Activated CD8-positive, alpha-beta memory T cell treated with anti-CD3 and anti-CD28 coated beads, Interleukin-2, amount 10 ng/mL, durations not matched to agents 7 days and 5 days (primary cell): ENCODE measurements around the gene PPP3CA. TPM values are rescaled to one million over a fixed set of nuclear protein-coding genes. Genes with fewer than 3 reads are reported as not detected.

Source experiments
- ATAC-seq: fragments of 150-1000 bp; cut with Tn5 transposase; one replicate; pipeline ENCODE4 v1.10.0; 2021; ENCODE audit warnings: moderate library complexity
- CTCF ChIA-PET: fragments of 350-600 bp; sonication (Branson Sonifier 250); formaldehyde crosslinking; loops from one replicate; lab custom pipeline; 2021; ENCODE audit warnings: antibody characterized with exemption; lab: Charles Lee
- DNase-seq: peaks from one replicate; pipeline ENCODE4 v3.0.0-alpha.2; 2020
- H3K27ac Mint-ChIP-seq: one replicate; pipeline ENCODE4 v1.8.0; 2021; ENCODE audit warnings: mild to moderate bottlenecking, mixed read lengths
- H3K27me3 Mint-ChIP-seq: one replicate; pipeline ENCODE4 v1.8.0; 2021; ENCODE audit warnings: mixed read lengths
- H3K36me3 Mint-ChIP-seq: one replicate; pipeline ENCODE4 v1.8.0; 2021; ENCODE audit warnings: mild to moderate bottlenecking, mixed read lengths
- H3K4me1 Mint-ChIP-seq: one replicate; pipeline ENCODE4 v1.8.0; 2021; ENCODE audit warnings: mixed read lengths
- H3K4me3 Mint-ChIP-seq: one replicate; pipeline ENCODE4 v1.8.0; 2021; ENCODE audit warnings: mild to moderate bottlenecking, moderate library complexity, mixed read lengths
- H3K9me3 Mint-ChIP-seq: one replicate; pipeline ENCODE4 v1.8.0; 2022; ENCODE audit warnings: low read depth, mixed read lengths
- total RNA-seq, 2 experiments: library from RNA; stranded (reverse); gene quantifications; one replicate each; pipeline ENCODE4 v1.2.3, GENCODE V29; 2021

PPP3CA gene
- total RNA-seq, 2 experiments from 2014 or later = 30.4 to 50.9 TPM

- no peak for DNase-seq
- no peak overlapping the region for H3K4me3 Mint-ChIP-seq
- H3K9me3 Mint-ChIP-seq = peaks cover 3% of the 10 kb centered on the region
- no peaks in the 10 kb centered on the region for H3K27me3 Mint-ChIP-seq
- CTCF ChIA-PET = interaction anchor here (0.5 kb wide), 1 partner anchor 44 kb away, joined by 3 read pairs; no protein-coding TSS in a partner anchor
- ATAC-seq = no peak
- H3K4me1 Mint-ChIP-seq = peaks cover 37% of the 10 kb centered on the region
- H3K27ac Mint-ChIP-seq = no peak overlapping the region
- H3K36me3 Mint-ChIP-seq = peaks cover 10% of the 10 kb centered on the region
Measured at GRCh38 chr4:101279377-101279871, 67.9 kb downstream of the PPP3CA start.

- DNase-seq (no peak), ATAC-seq (no peak)
- peaks cover 27% of the 10 kb centered on the region for H3K4me1 Mint-ChIP-seq
- no peaks in the 10 kb centered on the region for H3K9me3 Mint-ChIP-seq
- no peaks in the 10 kb centered on the region for H3K27me3 Mint-ChIP-seq
- peaks cover 6% of the 10 kb centered on the region for H3K36me3 Mint-ChIP-seq
- H3K4me3 Mint-ChIP-seq = no peak overlapping the region
- CTCF ChIA-PET = interaction anchor here (0.6 kb wide), 1 partner anchor 309 kb away, joined by 4 read pairs; no protein-coding TSS in a partner anchor
- H3K27ac Mint-ChIP-seq = no peak overlapping the region
Measured at GRCh38 chr4:101277671-101278070, 69.7 kb downstream of the PPP3CA start.

GRCh38 chr4:101276661-101277060, 70.7 kb downstream of the PPP3CA start:
- H3K4me1 Mint-ChIP-seq = peaks cover 19% of the 10 kb centered on the region
- CTCF ChIA-PET = no interaction called here
- H3K9me3 Mint-ChIP-seq = no peaks in the 10 kb centered on the region
- H3K27me3 Mint-ChIP-seq = no peaks in the 10 kb centered on the region
- H3K36me3 Mint-ChIP-seq = peaks cover 6% of the 10 kb centered on the region
- no peak overlapping the region for H3K4me3 Mint-ChIP-seq
- ATAC-seq (no peak), DNase-seq (no peak)
- H3K27ac Mint-ChIP-seq = no peak overlapping the region

- H3K4me3 Mint-ChIP-seq = no peak overlapping the region
- H3K27me3 Mint-ChIP-seq = no peaks in the 10 kb centered on the region
- ATAC-seq (no peak), DNase-seq (no peak)
- peaks cover 17% of the 10 kb centered on the region for H3K4me1 Mint-ChIP-seq
- H3K27ac Mint-ChIP-seq = no peak overlapping the region
- CTCF ChIA-PET = interaction anchor here (1.0 kb wide), 1 partner anchor 17 kb away, joined by 4 read pairs; no protein-coding TSS in a partner anchor
- H3K36me3 Mint-ChIP-seq = peaks cover 3% of the 10 kb centered on the region
- no peaks in the 10 kb centered on the region for H3K9me3 Mint-ChIP-seq
Measured at GRCh38 chr4:101274888-101275752, 72.2 kb downstream of the PPP3CA start.

GRCh38 chr4:101271516-101271915, 75.8 kb downstream of the PPP3CA start:
- Mint-ChIP-seq H3K4me1 (peaks cover 17% of the 10 kb centered on the region), H3K4me3 (no peak overlapping the region), H3K27ac (no peak overlapping the region), H3K9me3 (no peaks in the 10 kb centered on the region), H3K36me3 (peaks cover 4% of the 10 kb centered on the region), H3K27me3 (no peaks in the 10 kb centered on the region)
- CTCF ChIA-PET = no interaction called here
- DNase-seq = no peak
- no peak for ATAC-seq

GRCh38 chr4:101269682-101270081, 77.6 kb downstream of the PPP3CA start:
- no peaks in the 10 kb centered on the region for H3K9me3 Mint-ChIP-seq
- DNase-seq (no peak), ATAC-seq (peak; percentile 30)
- CTCF ChIA-PET = interaction anchor here (1.6 kb wide), 1 partner anchor 79 kb away, joined by 3 read pairs; no protein-coding TSS in a partner anchor
- peaks cover 13% of the 10 kb centered on the region for H3K4me1 Mint-ChIP-seq
- H3K36me3 Mint-ChIP-seq = peaks cover 1% of the 10 kb centered on the region
- H3K27ac Mint-ChIP-seq = no peak overlapping the region
- H3K4me3 Mint-ChIP-seq = no peak overlapping the region
- no peaks in the 10 kb centered on the region for H3K27me3 Mint-ChIP-seq

GRCh38 chr4:101265816-101266172, 81.5 kb downstream of the PPP3CA start:
- H3K27ac Mint-ChIP-seq = no peak overlapping the region
- H3K4me3 Mint-ChIP-seq = no peak overlapping the region
- H3K9me3 Mint-ChIP-seq = no peaks in the 10 kb centered on the region
- peaks cover 16% of the 10 kb centered on the region for H3K4me1 Mint-ChIP-seq
- DNase-seq = no peak
- no peak for ATAC-seq
- no peaks in the 10 kb centered on the region for H3K27me3 Mint-ChIP-seq
- CTCF ChIA-PET = no interaction called here
- peaks cover 1% of the 10 kb centered on the region for H3K36me3 Mint-ChIP-seq

- no peak overlapping the region for H3K27ac Mint-ChIP-seq
- no peaks in the 10 kb centered on the region for H3K9me3 Mint-ChIP-seq
- ATAC-seq (no peak), DNase-seq (no peak)
- no peaks in the 10 kb centered on the region for H3K27me3 Mint-ChIP-seq
- H3K4me1 Mint-ChIP-seq = peaks cover 19% of the 10 kb centered on the region
- no peak overlapping the region for H3K4me3 Mint-ChIP-seq
- CTCF ChIA-PET = no interaction called here
- H3K36me3 Mint-ChIP-seq = peaks cover 1% of the 10 kb centered on the region
Measured at GRCh38 chr4:101264993-101265815, 82.1 kb downstream of the PPP3CA start.

- no peak overlapping the region for H3K27ac Mint-ChIP-seq
- H3K36me3 Mint-ChIP-seq = peaks cover 1% of the 10 kb centered on the region
- H3K9me3 Mint-ChIP-seq = no peaks in the 10 kb centered on the region
- H3K4me1 Mint-ChIP-seq = peaks cover 19% of the 10 kb centered on the region
- H3K4me3 Mint-ChIP-seq = no peak overlapping the region
- H3K27me3 Mint-ChIP-seq = no peaks in the 10 kb centered on the region
- CTCF ChIA-PET = no interaction called here
- DNase-seq (no peak), ATAC-seq (no peak)
Measured at GRCh38 chr4:101264512-101264911, 82.8 kb downstream of the PPP3CA start.

GRCh38 chr4:101262683-101263082, 84.6 kb downstream of the PPP3CA start:
- CTCF ChIA-PET = no interaction called here
- peaks cover 1% of the 10 kb centered on the region for H3K36me3 Mint-ChIP-seq
- no peak overlapping the region for H3K27ac Mint-ChIP-seq
- H3K9me3 Mint-ChIP-seq = no peaks in the 10 kb centered on the region
- no peak for DNase-seq
- peaks cover 25% of the 10 kb centered on the region for H3K4me1 Mint-ChIP-seq
- H3K4me3 Mint-ChIP-seq = no peak overlapping the region
- no peak for ATAC-seq
- H3K27me3 Mint-ChIP-seq = no peaks in the 10 kb centered on the region

GRCh38 chr4:101259876-101260275, 87.5 kb downstream of the PPP3CA start:
- peak; percentile 47 for ATAC-seq
- CTCF ChIA-PET = no interaction called here
- Mint-ChIP-seq H3K27ac (no peak overlapping the region), H3K4me3 (no peak overlapping the region), H3K27me3 (no peaks in the 10 kb centered on the region), H3K9me3 (no peaks in the 10 kb centered on the region), H3K36me3 (peaks cover 1% of the 10 kb centered on the region), H3K4me1 (peaks cover 25% of the 10 kb centered on the region)
- DNase-seq = no peak

- no peaks in the 10 kb centered on the region for H3K9me3 Mint-ChIP-seq
- peak overlapping the region; percentile 17 for H3K27ac Mint-ChIP-seq
- DNase-seq = no peak
- peaks cover 25% of the 10 kb centered on the region for H3K4me1 Mint-ChIP-seq
- no peaks in the 10 kb centered on the region for H3K27me3 Mint-ChIP-seq
- no peak overlapping the region for H3K4me3 Mint-ChIP-seq
- ATAC-seq = no peak
- CTCF ChIA-PET = interaction anchor here (1.3 kb wide), 1 partner anchor 15 kb away, joined by 4 read pairs; no protein-coding TSS in a partner anchor
- H3K36me3 Mint-ChIP-seq = peaks cover 1% of the 10 kb centered on the region
Measured at GRCh38 chr4:101258883-101259282, 88.4 kb downstream of the PPP3CA start.

- no peak overlapping the region for H3K27ac Mint-ChIP-seq
- CTCF ChIA-PET = no interaction called here
- ATAC-seq (no peak), DNase-seq (no peak)
- peaks cover 1% of the 10 kb centered on the region for H3K36me3 Mint-ChIP-seq
- H3K9me3 Mint-ChIP-seq = no peaks in the 10 kb centered on the region
- H3K4me3 Mint-ChIP-seq = no peak overlapping the region
- H3K27me3 Mint-ChIP-seq = no peaks in the 10 kb centered on the region
- H3K4me1 Mint-ChIP-seq = peaks cover 33% of the 10 kb centered on the region
Measured at GRCh38 chr4:101256222-101256621, 91.1 kb downstream of the PPP3CA start.
